Keratinocyte (primary cell): Measurements from ENCODE around the gene NCF2. TPM values are rescaled to one million over a fixed set of nuclear protein-coding genes. Genes with fewer than 3 reads are reported as not detected.

Experiments used
- DNase-seq: peaks from one replicate; pipeline ENCODE4 v3.0.0-alpha.2; 2011; ENCODE audit warnings: low read depth, missing footprints, low spot score
- FAIRE-seq: peaks from 2 replicates; lab custom pipeline; 2011; peaks lifted over from hg19 to GRCh38; lab: Jason Lieb, UNC
- H2AFZ ChIP-seq: 2 replicates; pipeline ENCODE4 v1.6.0; 2012; ENCODE audit warnings: low read length, control low read depth, inconsistent platforms; ENCODE audit not compliant: control insufficient read depth
- H3K27ac ChIP-seq: 2 replicates; pipeline ENCODE4 v1.5.1; 2011; ENCODE audit warnings: low read length; ENCODE audit not compliant: control insufficient read depth, insufficient read depth
- H3K27me3 ChIP-seq: 3 replicates; pipeline ENCODE4 v1.6.0; 2011; ENCODE audit warnings: low read length; ENCODE audit not compliant: control insufficient read depth, insufficient read depth; ENCODE audit errors: extremely low read depth
- H3K36me3 ChIP-seq, 2 experiments: 2 replicates in 1 of 2; 3 replicates in 1 of 2; pipeline ENCODE4 v1.5.1; 2011; ENCODE audit warnings: low read length in 2 of 2, mild to moderate bottlenecking in 1 of 2; ENCODE audit not compliant: control insufficient read depth in 2 of 2, insufficient read depth in 2 of 2; ENCODE audit errors: extremely low read depth in 1 of 2
- H3K4me1 ChIP-seq: 3 replicates; pipeline ENCODE4 v1.5.1; 2011; ENCODE audit warnings: low read length; ENCODE audit not compliant: control insufficient read depth, insufficient read depth; ENCODE audit errors: extremely low read depth
- H3K4me2 ChIP-seq: 3 replicates; pipeline ENCODE4 v1.6.0; 2011; ENCODE audit warnings: low read depth, low read length; ENCODE audit not compliant: control insufficient read depth, insufficient read depth; ENCODE audit errors: extremely low read depth
- H3K4me3 ChIP-seq, 3 experiments: fragments of 200-600 bp in 1 of 3; sonication (generic) in 1 of 3; 2 replicates in 2 of 3; 3 replicates in 1 of 3; pipeline ENCODE4 v1.5.1; 2011 to 2016; ENCODE audit warnings: low read length in 3 of 3, mild to moderate bottlenecking in 3 of 3, control low read depth in 2 of 3, inconsistent platforms in 1 of 3, low read depth in 1 of 3, mixed read lengths in 1 of 3, mixed run types in 1 of 3, moderate library complexity in 1 of 3; ENCODE audit not compliant: control insufficient read depth in 2 of 3, insufficient read depth in 2 of 3; ENCODE audit errors: extremely low read depth in 1 of 3
- H3K79me2 ChIP-seq: 2 replicates; pipeline ENCODE4 v1.6.0; 2012; ENCODE audit warnings: low read length; ENCODE audit not compliant: control insufficient read depth, insufficient read depth
- H3K9ac ChIP-seq: 3 replicates; pipeline ENCODE4 v1.6.0; 2011; ENCODE audit warnings: low read length; ENCODE audit not compliant: control insufficient read depth, insufficient read depth; ENCODE audit errors: extremely low read depth
- H3K9me1 ChIP-seq: 3 replicates; pipeline ENCODE4 v1.6.0; 2011; ENCODE audit warnings: low read length; ENCODE audit not compliant: control insufficient read depth, insufficient read depth; ENCODE audit errors: extremely low read depth
- H3K9me3 ChIP-seq: 2 replicates; pipeline ENCODE4 v1.5.1; 2012; ENCODE audit warnings: low read depth, low read length; ENCODE audit not compliant: control insufficient read depth
- H4K20me1 ChIP-seq: 3 replicates; pipeline ENCODE4 v1.6.0; 2011; ENCODE audit warnings: low read length; ENCODE audit not compliant: control insufficient read depth, insufficient read depth; ENCODE audit errors: extremely low read depth
- EZH2 ChIP-seq: IDR thresholded peaks from one replicate; pipeline ENCODE4 v1.6.1; 2012; ENCODE audit warnings: inconsistent platforms, mild to moderate bottlenecking, low read length, moderate library complexity
- dilution Hi-C: fragments of 300-500 bp; cut with MboI; formaldehyde crosslinking; loops from one replicate; pipeline ENCODE4 v1.7.0; 2020; ENCODE audit warnings: low sequenced_read_pairs; ENCODE audit not compliant: extremely low pct_ligation_motif_present
- polyA plus RNA-seq, 5 experiments: library from polyadenylated mRNA; depleted of rRNA in 3 of 5; stranded (reverse) in 3 of 5; stranded (forward) in 1 of 5; unstranded in 1 of 5; fragments of >200 nt; gene quantifications; 1 replicate in 1 of 5; 2 replicates in 3 of 5; 3 replicates in 1 of 5; pipeline versions ENCODE4 v1.2.1 to v1.2.3, GENCODE V29; 2011 to 2012; ENCODE audit warnings: missing spikeins in 2 of 5, low read depth in 1 of 5, low replicate concordance in 1 of 5
- TF ChIP-seq, protein P1 (sequence below), 3 experiments: IDR thresholded peaks in 1 of 3; conservative IDR thresholded peaks in 1 of 3; optimal IDR thresholded peaks in 1 of 3; 2 replicates in 2 of 3; 3 replicates in 1 of 3; pipeline versions ENCODE3 to v1.5.1; 2011; ENCODE audit warnings: low read length in 3 of 3, mild to moderate bottlenecking in 3 of 3, moderate library complexity in 2 of 3, control low read depth in 1 of 3, inconsistent platforms in 1 of 3; ENCODE audit not compliant: insufficient read depth in 2 of 3; ENCODE audit errors: extremely low read depth in 1 of 3

The NCF2 gene
- polyA plus RNA-seq, 1 donor (not counting 4 experiments of a cell fraction or from before 2014, with no cell fraction given): 9.2 TPM

DNA sequence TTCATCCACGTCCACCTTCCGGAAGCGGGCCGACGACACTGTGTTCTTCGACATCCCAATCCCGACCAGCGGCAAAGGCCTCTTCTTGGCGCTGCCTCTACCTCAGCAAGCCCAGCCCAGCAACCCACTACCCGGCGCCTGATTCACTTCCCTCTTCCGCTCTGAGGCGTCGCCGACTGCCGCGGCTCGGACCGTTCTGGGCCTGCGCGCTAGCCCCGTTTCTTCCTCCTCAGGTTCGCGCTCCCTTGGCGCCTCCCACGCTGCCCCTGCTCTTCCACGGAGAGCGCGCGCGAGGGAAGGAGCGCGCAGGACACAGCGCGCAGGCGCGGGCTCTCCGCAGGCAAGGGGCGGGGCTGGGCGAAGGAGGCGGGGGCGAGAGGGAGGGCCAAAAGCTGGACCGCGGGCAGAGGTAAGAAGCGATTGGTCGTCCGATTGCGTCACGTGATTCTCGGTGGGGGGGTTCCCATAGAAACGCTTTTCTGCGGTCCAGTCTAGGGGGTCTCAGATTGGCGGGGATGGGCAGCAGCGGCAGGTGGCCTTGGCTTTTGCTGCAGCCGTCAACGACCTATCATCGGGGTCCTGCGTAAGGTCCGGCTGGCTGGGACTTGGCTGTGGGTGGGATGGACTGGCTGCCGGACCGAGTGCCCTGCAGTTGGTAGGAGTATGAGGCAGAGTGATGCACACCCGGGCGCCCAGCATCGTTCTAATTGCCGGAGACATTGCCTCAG, 45.5 kb upstream of the NCF2 start, which contains the start of gene ARPC5:
TSS of gene ARPC5 (minus strand) at position 178 of the 728 bp plus-strand sequence. CDS start at position 54, 124 bp downstream.
- FAIRE-seq: no peak
- H3K36me3 ChIP-seq: peaks cover 5 to 8% of the 10 kb centered on the region in 2 experiments

DNA sequence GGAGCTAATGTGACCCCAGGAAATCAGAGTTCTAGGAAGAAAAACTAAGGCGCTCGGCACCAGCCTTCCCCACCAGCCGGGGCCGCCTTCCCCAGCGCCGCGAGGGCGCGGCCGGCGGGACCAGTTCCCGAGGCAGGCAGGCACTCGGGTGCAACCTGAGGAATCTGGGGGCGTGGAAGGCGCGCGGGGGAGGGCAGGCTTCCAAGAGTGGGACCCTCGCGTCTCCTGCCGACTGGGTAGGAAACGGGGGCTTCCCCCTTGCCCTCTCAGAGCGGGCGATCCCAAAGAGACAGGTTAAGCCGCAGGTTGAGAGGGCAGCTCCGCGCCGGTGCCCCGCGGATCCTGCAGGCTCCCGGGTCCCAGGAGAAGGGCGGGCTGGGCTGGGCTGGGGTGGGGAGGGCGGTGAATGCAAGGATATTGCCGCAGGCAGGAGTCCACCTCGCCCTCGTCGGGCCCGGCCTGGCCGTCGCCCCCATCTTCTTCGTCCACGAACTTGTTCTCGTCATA, 44.9 kb upstream of the NCF2 start:
- H3K27ac ChIP-seq: peak overlapping the region; percentile 84
- H3K4me2 ChIP-seq: peak overlapping the region; percentile 86
- peaks cover 8% of the 10 kb centered on the region in 2 experiments for H3K36me3 ChIP-seq
- TF ChIP-seq, protein P1, sequence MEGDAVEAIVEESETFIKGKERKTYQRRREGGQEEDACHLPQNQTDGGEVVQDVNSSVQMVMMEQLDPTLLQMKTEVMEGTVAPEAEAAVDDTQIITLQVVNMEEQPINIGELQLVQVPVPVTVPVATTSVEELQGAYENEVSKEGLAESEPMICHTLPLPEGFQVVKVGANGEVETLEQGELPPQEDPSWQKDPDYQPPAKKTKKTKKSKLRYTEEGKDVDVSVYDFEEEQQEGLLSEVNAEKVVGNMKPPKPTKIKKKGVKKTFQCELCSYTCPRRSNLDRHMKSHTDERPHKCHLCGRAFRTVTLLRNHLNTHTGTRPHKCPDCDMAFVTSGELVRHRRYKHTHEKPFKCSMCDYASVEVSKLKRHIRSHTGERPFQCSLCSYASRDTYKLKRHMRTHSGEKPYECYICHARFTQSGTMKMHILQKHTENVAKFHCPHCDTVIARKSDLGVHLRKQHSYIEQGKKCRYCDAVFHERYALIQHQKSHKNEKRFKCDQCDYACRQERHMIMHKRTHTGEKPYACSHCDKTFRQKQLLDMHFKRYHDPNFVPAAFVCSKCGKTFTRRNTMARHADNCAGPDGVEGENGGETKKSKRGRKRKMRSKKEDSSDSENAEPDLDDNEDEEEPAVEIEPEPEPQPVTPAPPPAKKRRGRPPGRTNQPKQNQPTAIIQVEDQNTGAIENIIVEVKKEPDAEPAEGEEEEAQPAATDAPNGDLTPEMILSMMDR (optimal IDR thresholded peaks at IDR 0.05 in 1 of 3, IDR thresholded peaks at IDR 0.05 in 1 of 3, conservative IDR thresholded peaks at IDR 0.05 in 1 of 3; ENCODE audit: extremely low read depth in 1 of 3, insufficient read depth in 2 of 3, low read length in 3 of 3): no peak
- no peak for TF ChIP-seq EZH2
- H3K9me3 ChIP-seq: no peaks in the 10 kb centered on the region
- dilution Hi-C loops: no loop called here
- peak overlapping the region; percentile 73 to 90 (median 81) for H3K4me3 ChIP-seq
- FAIRE-seq (no peak), DNase-seq (no peak)
- H2AFZ ChIP-seq: peak overlapping the region; percentile 93
- H4K20me1 ChIP-seq: no peaks in the 10 kb centered on the region
- peaks cover 32% of the 10 kb centered on the region for H3K4me1 ChIP-seq
- no peaks in the 10 kb centered on the region for H3K27me3 ChIP-seq
- peaks cover 41% of the 10 kb centered on the region for H3K79me2 ChIP-seq
- peak overlapping the region; percentile 85 for H3K9ac ChIP-seq
- H3K9me1 ChIP-seq: no peaks in the 10 kb centered on the region

More for the DNA sequence above, 45.5 kb upstream of the NCF2 start, which contains the start of gene ARPC5:
- TF ChIP-seq, protein P1 (optimal IDR thresholded peaks at IDR 0.05 in 1 of 3, IDR thresholded peaks at IDR 0.05 in 1 of 3, conservative IDR thresholded peaks at IDR 0.05 in 1 of 3; ENCODE audit: extremely low read depth in 1 of 3, insufficient read depth in 2 of 3, low read length in 3 of 3): peak in 1 of 3 experiments; percentile 2
- TF ChIP-seq EZH2: no peak
- H3K79me2 ChIP-seq: peaks cover 38% of the 10 kb centered on the region
- peak within 1 kb of the TSS; percentile 98 for H2AFZ ChIP-seq
- H3K27me3 ChIP-seq: no peaks in the 10 kb centered on the region
- peak within 1 kb of the TSS; percentile 85 for H3K9ac ChIP-seq
- H3K4me1 ChIP-seq: peaks cover 28% of the 10 kb centered on the region
- no peaks in the 10 kb centered on the region for H3K9me3 ChIP-seq
- H3K4me3 ChIP-seq: peak within 1 kb of the TSS; percentile 73 to 90 (median 84)
- H3K27ac ChIP-seq: peak within 1 kb of the TSS; percentile 84
- H3K9me1 ChIP-seq: no peaks in the 10 kb centered on the region
- H4K20me1 ChIP-seq: no peaks in the 10 kb centered on the region
- peak; percentile 83 for DNase-seq
- dilution Hi-C loops: no loop called here
- peak within 1 kb of the TSS; percentile 96 for H3K4me2 ChIP-seq
